ENCODE measurements around the gene TXNRD2.
"Not testable (repeated sequence)": the region's sequence is repeated elsewhere in the genome, so short reads cannot be mapped to it uniquely, and the experiment has no call there.

The TXNRD2 gene

GRCh38 chr22:19918332-19919106 lies 23.1 kb downstream of the TXNRD2 start:
- DNase-seq: no peak

DNA sequence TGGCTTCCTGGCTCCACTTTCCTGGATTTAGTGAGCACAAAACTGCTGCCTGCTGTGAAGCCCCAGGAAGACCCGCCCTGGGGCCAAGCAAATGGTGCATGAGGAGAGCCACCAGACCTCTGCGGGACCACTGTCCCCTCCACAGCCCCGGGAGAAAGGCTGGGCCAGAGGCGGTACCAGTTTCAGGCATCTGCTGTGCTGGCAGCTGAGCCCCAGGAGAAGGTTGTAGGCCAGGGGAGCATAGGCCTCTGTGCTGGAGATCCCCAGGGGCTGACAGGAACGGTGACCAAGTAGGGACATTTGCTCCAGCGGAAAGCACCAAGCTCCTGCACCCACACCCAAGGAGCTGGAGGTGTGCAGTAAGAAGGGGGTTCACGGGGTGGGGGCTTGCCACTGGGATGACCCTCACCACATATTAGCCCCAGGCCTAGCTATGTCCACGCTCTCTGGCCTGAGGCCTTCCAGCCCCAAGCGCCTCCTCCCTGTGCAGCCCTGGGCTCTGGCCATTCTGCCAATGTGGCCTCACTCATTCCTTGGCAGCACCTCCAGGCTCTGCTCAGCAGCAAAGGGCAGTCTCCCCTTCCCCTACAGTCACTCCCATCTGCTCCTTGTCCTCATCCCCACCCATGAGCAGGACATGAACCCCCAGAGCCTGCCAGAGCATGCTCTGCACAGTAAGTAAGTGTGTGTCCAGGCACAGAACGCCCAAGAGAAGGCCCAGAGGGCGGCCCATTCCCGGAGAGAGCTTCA lies 24.1 kb downstream of the TXNRD2 start:
- no peak for DNase-seq

DNA sequence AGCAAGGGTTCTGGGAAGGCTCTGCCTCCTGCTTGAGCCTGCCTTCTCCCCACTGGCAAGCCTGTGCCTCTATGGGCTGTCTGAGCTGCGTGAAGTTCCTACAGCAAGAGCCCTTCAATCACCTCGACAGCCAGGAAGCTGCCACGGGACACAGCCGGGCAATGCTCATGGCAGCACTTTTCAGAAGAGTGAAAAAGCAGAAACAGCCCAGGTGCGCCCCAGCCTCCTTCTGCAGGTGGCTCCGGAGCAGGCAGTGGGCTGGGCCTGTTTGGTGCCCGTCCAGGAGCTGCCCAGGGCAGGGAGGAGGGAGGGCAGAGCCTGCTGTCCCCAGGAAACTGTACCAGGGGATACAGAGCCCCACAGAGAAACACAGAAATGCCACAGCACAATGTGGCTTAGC lies 24.7 kb downstream of the TXNRD2 start:
- DNase-seq: no peak

GRCh38 chr22:19916006-19916405 lies 25.6 kb downstream of the TXNRD2 start:
- no peak for DNase-seq

- no peak for DNase-seq
These were observed 26.2 kb downstream of the TXNRD2 start for GRCh38 chr22:19915287-19915954.

GRCh38 chr22:19914201-19914943 lies 27.2 kb downstream of the TXNRD2 start:
- DNase-seq: no peak

DNA sequence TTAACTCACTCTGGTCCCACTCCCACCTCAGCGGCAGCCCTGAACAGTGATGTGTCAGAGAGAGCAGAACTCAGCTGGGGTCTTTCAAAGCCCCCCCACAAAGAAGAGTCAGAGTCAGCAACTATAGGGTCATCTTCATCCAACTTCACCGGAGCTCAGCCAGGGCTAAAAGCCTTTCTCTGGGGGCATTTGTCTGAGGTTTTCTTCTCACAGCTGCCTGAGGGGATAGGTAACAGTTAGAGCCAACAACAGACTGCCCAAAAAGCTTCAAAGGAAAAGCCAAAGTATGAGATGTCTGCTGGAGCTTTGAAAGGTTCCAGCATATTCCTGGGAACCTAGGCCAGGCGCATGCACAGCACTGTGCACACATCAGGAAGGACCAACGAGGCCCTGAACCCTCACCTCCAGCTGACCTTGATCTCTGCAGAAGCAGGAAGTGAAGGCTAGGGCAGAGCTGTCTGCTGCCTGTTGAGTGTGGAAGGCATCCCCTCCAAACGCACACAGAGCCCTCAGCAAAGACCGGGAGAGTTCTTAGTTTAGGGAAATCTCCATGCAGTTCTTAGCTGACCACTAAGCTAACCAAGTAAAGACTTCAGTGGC lies 28.2 kb downstream of the TXNRD2 start:
- no peak for DNase-seq

DNA sequence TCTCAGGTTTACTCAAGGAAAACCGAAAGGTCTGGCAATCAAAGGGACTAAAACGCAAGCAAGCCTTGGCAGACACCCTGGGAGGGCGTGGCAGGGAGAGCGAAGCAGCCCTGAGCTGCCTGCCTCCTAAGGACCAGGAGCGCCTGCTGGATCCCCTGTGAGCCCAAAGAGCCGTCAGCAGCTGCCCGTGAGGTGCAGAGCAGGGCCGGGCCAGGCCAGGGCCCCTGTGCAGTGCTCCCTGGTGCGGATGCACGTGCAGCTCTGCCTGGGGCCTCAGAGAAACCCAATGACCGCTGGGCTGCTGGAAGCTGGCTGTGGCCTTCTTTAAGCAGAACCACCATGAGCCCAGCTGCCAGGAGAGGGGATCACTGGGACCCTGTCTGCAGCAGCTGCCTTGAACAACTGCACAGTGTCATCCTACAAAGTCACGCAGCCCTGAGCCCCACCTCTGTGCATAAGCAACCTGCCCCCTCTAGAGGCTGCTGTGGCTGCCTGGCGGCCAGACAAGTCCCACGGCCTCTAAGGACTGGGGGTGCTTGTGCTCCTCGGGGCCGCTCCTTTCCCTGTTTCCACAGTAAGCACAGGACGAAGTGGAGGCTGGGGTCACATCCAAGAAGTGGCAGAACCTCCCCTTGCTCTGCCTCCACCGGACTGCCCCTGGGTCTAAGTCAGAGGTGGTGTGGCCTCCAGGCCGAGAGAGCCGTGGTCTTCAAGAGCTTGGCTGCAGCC lies 29.2 kb downstream of the TXNRD2 start:
- peak; percentile 74 for DNase-seq

GRCh38 chr22:19911540-19912270 lies 29.9 kb downstream of the TXNRD2 start:
- no peak for DNase-seq

- DNase-seq: no peak
These were observed 31.4 kb downstream of the TXNRD2 start for GRCh38 chr22:19910180-19910744.

DNA sequence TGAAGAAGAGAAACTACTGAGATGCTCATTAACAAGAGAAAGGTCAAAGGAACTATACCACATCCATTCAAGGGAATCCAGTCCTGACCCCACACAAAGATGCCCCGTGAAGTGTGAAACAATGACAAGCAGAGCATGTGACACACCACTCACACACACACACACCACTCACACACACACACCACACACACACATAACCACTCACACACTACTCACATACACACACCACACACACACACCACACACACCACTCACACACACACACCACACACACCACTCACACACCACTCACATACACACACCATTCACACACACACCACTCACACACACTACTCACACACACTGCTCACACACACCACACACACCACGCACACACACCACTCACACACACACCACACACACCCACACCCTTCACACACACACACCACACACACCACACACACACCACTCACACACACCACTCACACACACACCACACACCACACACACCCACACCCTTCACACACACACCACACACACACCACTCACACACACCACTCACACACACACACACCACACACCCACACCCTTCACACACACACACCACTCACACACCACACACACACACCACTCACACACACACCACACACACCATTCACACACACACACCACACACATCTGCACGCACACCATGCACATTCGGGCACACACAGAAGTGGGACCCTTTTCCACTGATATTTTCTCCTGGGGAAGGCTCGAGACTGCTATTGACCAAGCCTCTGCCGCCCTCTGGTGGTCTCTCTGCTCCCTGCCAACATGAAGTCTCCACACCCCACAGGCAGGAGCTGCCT lies 32.1 kb downstream of the TXNRD2 start:
- peak; percentile 92 for DNase-seq

- not testable (repeated sequence) for DNase-seq
These were observed 33.7 kb downstream of the TXNRD2 start for GRCh38 chr22:19907902-19908301.

GRCh38 chr22:19906864-19907263 lies 34.8 kb downstream of the TXNRD2 start:
- DNase-seq: not testable (repeated sequence)

- no peak for DNase-seq
These were observed 36.0 kb downstream of the TXNRD2 start for GRCh38 chr22:19905347-19906276.

- no peak for DNase-seq
These were observed 36.7 kb downstream of the TXNRD2 start for GRCh38 chr22:19904935-19905334.

GRCh38 chr22:19904174-19904856 lies 37.3 kb downstream of the TXNRD2 start:
- no peak for DNase-seq

- DNase-seq: no peak
These were observed 38.1 kb downstream of the TXNRD2 start for GRCh38 chr22:19903513-19903912.

DNA sequence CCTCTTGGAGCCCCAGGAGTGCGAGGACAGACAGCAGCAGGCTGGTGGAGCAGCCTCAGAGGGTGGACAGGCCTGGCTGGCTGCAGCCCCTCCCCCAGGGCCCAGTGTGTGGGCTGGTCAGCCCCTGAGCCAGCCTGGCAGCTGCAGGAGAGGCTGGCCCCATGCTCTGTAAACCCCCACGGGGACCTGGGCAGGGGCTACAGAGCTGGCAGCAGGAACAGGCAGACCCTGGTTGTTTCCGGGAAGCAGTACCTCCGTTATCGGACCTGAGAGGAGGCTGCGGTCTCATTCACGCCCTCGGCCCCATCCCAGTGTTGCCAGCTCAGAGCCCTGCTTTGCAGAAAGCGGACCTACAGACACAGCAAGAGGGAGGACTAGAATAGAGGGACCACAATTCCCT lies 38.6 kb downstream of the TXNRD2 start:
- DNase-seq: no peak

Measured in right forelimb (tissue), 1 donor.